ENCODE results near the gene CSH2. TPM values are rescaled to one million over a fixed set of nuclear protein-coding genes. Genes with fewer than 3 reads are reported as not detected.

CSH2 gene
- total and polyA plus RNA-seq, 2 of the 13 experiments (the other 11 are each of a cell fraction or from before 2014, with no cell fraction given), result not detected

DNA sequence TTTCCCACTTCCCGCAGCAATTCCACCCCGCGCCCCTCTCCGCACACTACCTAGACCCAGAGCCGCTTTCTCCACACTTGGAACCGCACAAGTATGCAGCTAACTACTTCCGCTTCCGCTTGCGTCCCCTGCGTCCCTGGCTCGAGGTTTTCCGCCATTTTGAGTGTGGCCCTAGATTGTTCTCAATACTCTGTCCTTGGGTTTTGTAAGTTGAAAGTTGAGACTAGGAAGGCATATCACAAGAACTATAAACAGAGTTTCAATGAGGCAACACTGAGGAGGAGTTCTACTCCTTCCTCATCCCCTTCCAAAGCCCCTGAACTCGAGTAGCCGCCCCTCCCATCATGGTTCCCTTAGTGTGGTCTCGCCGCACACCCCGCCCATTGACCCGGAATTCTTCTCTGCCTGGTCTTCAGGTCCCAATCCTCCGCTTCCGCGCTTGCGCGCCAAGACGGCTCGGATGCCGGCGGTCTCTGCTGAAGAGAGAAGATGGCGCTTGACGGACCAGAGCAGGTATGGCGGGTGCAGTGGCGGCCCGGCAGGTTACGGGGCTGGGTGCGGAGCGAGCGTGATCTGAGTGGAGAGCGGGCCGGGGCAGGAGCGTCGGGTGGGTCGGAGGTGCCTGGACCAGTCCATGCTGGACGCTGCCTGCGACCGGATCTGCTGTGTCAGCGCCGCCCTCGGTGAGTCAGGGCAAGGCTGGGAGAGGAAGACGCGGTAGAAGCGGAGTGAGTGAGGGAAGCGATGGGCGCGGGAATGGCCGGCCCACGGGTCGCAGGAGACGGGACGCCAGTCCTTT, 46.3 kb downstream of the CSH2 start, which contains the start of the genes FTSJ3 and PSMC5 (continued):
- TF ChIP-seq MIER2 (CRISPR knock-in tag; IDR thresholded peaks at IDR 0.05) (peak; percentile 45; the same call in 1 of the 2 replicates), ZNF557 (CRISPR knock-in tag; IDR thresholded peaks at IDR 0.05) (peak; percentile 42; the same call in 1 of the 2 replicates), ZNF10 (CRISPR knock-in tag; IDR thresholded peaks at IDR 0.05; ENCODE audit: borderline replicate concordance, low read depth) (no peak), IKZF5 (CRISPR knock-in tag; IDR thresholded peaks at IDR 0.05) (no peak), ZNF816 (CRISPR knock-in tag; IDR thresholded peaks at IDR 0.05; ENCODE audit: borderline replicate concordance) (no peak), ELF3 (CRISPR knock-in tag; IDR thresholded peaks at IDR 0.05) (peak; percentile 78; the same call in 1 of the 2 replicates), KDM6A (CRISPR knock-in tag; IDR thresholded peaks at IDR 0.05; ENCODE audit: low read depth) (peak; percentile 13; the same call in 1 of the 2 replicates), ZNF331 (CRISPR knock-in tag; IDR thresholded peaks at IDR 0.05) (peak; percentile 87), IRF1 (CRISPR knock-in tag; IDR thresholded peaks at IDR 0.05; ENCODE audit: low read depth) (peak; percentile 45; the same call in 1 of the 2 replicates), RARA (CRISPR knock-in tag; IDR thresholded peaks at IDR 0.05) (peak; percentile 20; the same call in 1 of the 2 replicates), KAT2B (IDR thresholded peaks at IDR 0.05; ENCODE audit: borderline replicate concordance, low read depth, low read length) (no peak), ZSCAN21 (CRISPR knock-in tag; IDR thresholded peaks at IDR 0.05; ENCODE audit: borderline replicate concordance) (peak; percentile 78; the same call in 1 of the 2 replicates), SMAD1 (CRISPR knock-in tag; IDR thresholded peaks at IDR 0.05; ENCODE audit: borderline replicate concordance, low read depth) (peak; percentile 92; the same call in 1 of the 2 replicates), NFE2L2 (IDR thresholded peaks at IDR 0.05; ENCODE audit: low read length) (no peak), KLF11 (CRISPR knock-in tag; IDR thresholded peaks at IDR 0.05) (peak; percentile 73; the same call in 1 of the 2 replicates), AFF4 (CRISPR knock-in tag; IDR thresholded peaks at IDR 0.05) (no peak; the same call in 1 of the 2 replicates), ARID5B (CRISPR knock-in tag; IDR thresholded peaks at IDR 0.05) (peak; percentile 9)
- TF ChIP-seq, protein P1, sequence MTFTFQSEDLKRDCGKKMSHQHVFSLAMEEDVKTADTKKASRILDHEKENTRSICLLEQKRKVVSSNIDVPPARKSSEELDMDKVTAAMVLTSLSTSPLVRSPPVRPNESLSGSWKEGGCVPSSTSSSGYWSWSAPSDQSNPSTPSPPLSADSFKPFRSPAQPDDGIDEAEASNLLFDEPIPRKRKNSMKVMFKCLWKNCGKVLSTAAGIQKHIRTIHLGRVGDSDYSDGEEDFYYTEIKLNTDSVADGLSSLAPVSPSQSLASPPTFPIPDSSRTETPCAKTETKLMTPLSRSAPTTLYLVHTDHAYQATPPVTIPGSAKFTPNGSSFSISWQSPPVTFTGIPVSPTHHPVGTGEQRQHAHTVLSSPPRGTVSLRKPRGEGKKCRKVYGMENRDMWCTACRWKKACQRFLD (CRISPR knock-in tag; IDR thresholded peaks at IDR 0.05; ENCODE audit: borderline replicate concordance), result peak; percentile 68; the same call in 1 of the 2 replicates
